Activated CD4-positive, CD25-positive, alpha-beta regulatory T cell treated with anti-CD3 and anti-CD28 coated beads, Interleukin-2, amount 50 U/mL, for 16 hours (primary cell): ENCODE measurements around the gene SELENOM.
A peak's percentile ranks its signal among the peaks of the same experiment; 100 is the strongest.

Source experiments
- DNase-seq: peaks from one replicate; pipeline ENCODE4 v3.0.0-alpha.2; 2020; ENCODE audit warnings: low read depth, low spot score

SELENOM gene

GRCh38 chr22:31091106-31091975 is 16.0 kb downstream of the SELENOM start:
- no peak for DNase-seq

GRCh38 chr22:31090217-31091085 is 16.9 kb downstream of the SELENOM start:
- DNase-seq: no peak

GRCh38 chr22:31089160-31090100 is 17.9 kb downstream of the SELENOM start:
- no peak for DNase-seq

- no peak for DNase-seq
These were observed 19.0 kb downstream of the SELENOM start for GRCh38 chr22:31088233-31088986.

GRCh38 chr22:31087744-31088215 is 19.6 kb downstream of the SELENOM start:
- DNase-seq: no peak

GRCh38 chr22:31086703-31087330 is 20.6 kb downstream of the SELENOM start:
- DNase-seq: no peak

- no peak for DNase-seq
These were observed 21.4 kb downstream of the SELENOM start for GRCh38 chr22:31085928-31086327.

GRCh38 chr22:31085493-31085824 is 21.9 kb downstream of the SELENOM start:
- DNase-seq: no peak

GRCh38 chr22:31084811-31085492 is 22.4 kb downstream of the SELENOM start:
- DNase-seq: peak; percentile 74

- DNase-seq: no peak
These were observed 23.2 kb downstream of the SELENOM start for GRCh38 chr22:31083923-31084810.

- DNase-seq: no peak
These were observed 24.0 kb downstream of the SELENOM start for GRCh38 chr22:31083377-31083768.

- peak; percentile 17 for DNase-seq
These were observed 24.6 kb downstream of the SELENOM start for GRCh38 chr22:31082606-31083376.

GRCh38 chr22:31081963-31082605 is 25.3 kb downstream of the SELENOM start:
- DNase-seq: no peak

- DNase-seq: peak; percentile 75
These were observed 26.3 kb downstream of the SELENOM start, which contains the start of gene SMTN for GRCh38 chr22:31080848-31081649. SMTN (plus strand) TSS chr22:31081318; CDS start chr22:31083259, 1,941 bp downstream.

- no peak for DNase-seq
These were observed 27.1 kb downstream of the SELENOM start for GRCh38 chr22:31080164-31080847.
